Omental fat pad (tissue), 4 donors: ENCODE measurements around the gene CCM2. TPM values are rescaled to one million over a fixed set of nuclear protein-coding genes. Genes with fewer than 3 reads are reported as not detected.

ENCODE experiments used
- ATAC-seq: fragments of 150-250 bp; one replicate; pipeline ENCODE4 v1.9.1; 2016; ENCODE audit warnings: mild to moderate bottlenecking, moderate library complexity; ENCODE audit not compliant: low FRiP score
- DNase-seq: peaks from one replicate; pipeline ENCODE4 v3.0.0-alpha.2; 2019; ENCODE audit warnings: low spot score
- CTCF ChIP-seq, 3 donors: fragments of 450-650 bp; IDR thresholded peaks; one replicate each; pipeline ENCODE4 v1.5.1; 2016 to 2017; ENCODE audit warnings: antibody characterized with exemption in 3 of 3, mild to moderate bottlenecking in 3 of 3, moderate library complexity in 2 of 3
- total RNA-seq, 4 donors: library from RNA; depleted of rRNA; stranded (reverse); fragments of >200 nt; gene quantifications; one replicate each; pipeline ENCODE4 v1.1.0, GENCODE V29; 2016

Gene CCM2
- total RNA-seq, 4 donors from 2014 or later: 40.5 to 61.7 (median 57.6) TPM

GRCh38 chr7:44974549-44974948 is 25.5 kb upstream of the CCM2 start:
- DNase-seq (no peak), ATAC-seq (no peak)
- TF ChIP-seq CTCF (IDR thresholded peaks at IDR 0.05): no peak

- TF ChIP-seq CTCF (IDR thresholded peaks at IDR 0.05): no peak
- DNase-seq (no peak), ATAC-seq (no peak)
Measured at GRCh38 chr7:44975331-44976039, 24.5 kb upstream of the CCM2 start.

DNA sequence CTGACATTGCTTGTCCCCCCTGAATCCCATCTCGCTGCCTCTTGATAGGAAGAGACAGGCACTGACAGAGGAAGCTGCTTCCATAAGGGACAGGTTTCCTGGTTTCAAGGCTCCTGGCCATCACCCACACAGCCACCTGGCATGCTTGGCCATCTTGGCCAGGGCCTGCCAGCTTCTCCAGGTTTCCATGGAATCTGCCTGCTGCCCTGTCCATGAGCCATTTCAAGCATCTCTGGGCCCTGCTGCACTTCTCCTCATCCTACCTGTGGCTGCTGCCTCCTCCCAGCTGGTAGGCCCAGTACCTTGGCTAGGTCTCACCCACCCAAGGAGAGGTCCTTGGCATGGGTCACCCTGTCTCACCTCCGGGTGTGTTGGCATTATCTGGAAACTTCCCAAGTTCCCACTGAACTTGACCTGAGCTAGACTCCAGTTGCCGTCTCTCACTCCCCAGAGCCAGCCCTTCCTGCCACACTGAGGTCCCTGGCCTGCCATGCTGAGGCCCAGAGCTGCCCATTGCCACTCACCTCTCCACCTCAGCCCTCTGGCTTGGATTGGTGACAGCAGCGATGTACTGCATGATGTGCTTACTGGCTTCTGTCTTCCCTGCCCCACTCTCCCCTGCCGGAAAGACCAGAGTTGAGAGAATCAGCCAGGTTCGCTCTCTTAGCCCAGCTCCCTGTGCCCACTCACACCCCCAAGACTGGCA is 23.8 kb upstream of the CCM2 start:
- ATAC-seq (no peak), DNase-seq (no peak)
- TF ChIP-seq CTCF (IDR thresholded peaks at IDR 0.05): no peak

DNA sequence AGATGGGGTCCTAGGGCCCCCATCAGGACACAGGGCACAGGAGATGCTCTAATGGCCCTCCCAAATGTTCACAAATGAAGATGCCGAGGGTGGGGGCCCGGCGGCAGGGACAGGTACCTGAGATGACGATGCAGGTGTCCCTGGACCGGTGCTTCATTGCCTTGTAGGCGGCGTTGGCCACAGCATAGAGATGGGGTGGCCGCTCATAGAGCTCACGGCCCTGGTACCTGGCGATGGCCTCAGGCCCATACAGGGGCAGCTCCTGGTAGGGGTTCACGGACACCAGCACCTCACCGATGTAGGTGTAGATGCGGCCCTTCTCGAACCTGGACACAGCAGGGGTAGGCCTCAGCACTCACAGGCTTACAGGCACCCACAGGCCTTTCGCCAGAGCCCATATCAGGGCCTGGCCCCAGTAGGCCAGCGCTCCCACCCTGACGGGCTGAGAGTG is 23.2 kb upstream of the CCM2 start:
- no peak for DNase-seq

DNA sequence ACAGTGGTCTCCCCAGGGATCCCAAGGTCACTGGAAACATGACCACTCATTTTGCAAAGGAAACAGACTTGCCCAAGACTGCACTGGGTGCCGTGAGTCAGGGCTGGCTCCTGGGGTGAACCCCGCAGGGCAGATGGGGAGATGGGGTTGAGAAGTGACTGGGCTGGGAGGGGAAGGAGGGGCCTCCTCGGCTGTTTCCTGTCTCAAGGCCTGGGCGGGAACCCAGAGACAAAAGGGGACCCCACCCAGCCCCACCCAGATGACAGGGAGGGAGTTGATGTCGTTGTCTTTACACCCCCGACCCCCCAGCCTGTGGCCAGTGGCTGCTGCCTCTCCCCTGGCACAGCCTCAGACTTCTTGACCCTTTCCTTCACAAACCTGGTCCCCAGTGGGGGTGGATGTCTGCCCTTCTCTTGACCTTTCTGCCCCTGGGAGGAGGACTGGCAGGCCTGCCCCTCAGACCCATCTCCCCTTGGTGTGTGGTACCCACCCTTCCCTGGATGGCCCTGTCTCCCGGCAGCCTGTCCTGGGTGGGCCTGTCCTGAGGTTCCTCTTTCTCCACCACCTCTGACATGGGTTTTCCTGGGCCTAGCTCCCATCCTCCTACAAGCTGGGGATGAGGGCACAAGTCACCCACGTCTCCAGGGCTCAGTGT is 22.6 kb upstream of the CCM2 start:
- no peak for DNase-seq

More for the DNA sequence above, 23.2 kb upstream of the CCM2 start:
- no peak for ATAC-seq
- no peak for TF ChIP-seq CTCF (IDR thresholded peaks at IDR 0.05)

DNA sequence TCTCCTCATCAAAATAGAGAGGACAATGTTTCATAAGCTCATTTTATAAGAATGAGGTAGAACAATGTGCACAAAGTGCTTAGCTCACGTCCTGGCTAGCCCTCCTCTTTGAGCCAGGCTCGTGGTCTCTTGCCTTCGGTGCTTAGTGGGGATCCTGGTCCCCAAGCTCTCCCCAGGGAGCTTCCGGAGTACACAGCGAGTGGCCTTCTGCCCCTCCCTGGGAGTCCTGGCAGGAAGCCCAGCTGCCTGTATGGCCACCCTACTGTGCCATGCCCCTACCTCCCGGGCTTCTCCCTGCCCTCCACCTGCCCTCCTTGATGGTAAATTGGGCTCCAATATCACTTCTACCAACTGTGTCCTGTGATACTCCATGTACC is 22.1 kb upstream of the CCM2 start:
- ATAC-seq (no peak), DNase-seq (no peak)
- no peak for TF ChIP-seq CTCF (IDR thresholded peaks at IDR 0.05)

More for the DNA sequence above, 22.6 kb upstream of the CCM2 start:
- no peak for ATAC-seq
- TF ChIP-seq CTCF (IDR thresholded peaks at IDR 0.05): no peak
